IPS DF 6.9 (cell line): ENCODE data around the gene NSRP1.
"Not testable (repeated sequence)": the region's sequence is repeated elsewhere in the genome, so short reads cannot be mapped to it uniquely, and the experiment has no call there.

ENCODE experiments used
- DNase-seq: peaks from one replicate; pipeline ENCODE4 v3.0.0-alpha.2; 2013; ENCODE audit warnings: low read depth, low spot score
- H3K27ac ChIP-seq: one replicate; pipeline ENCODE4 v1.5.1; 2013; ENCODE audit warnings: low read length, control low read depth
- H3K27me3 ChIP-seq: 2 replicates; pipeline ENCODE4 v1.6.1; 2013; ENCODE audit warnings: mild to moderate bottlenecking, low read length; ENCODE audit not compliant: control insufficient read depth, insufficient read depth
- H3K36me3 ChIP-seq: 2 replicates; pipeline ENCODE4 v1.6.1; 2013; ENCODE audit warnings: low read length; ENCODE audit not compliant: control insufficient read depth, insufficient read depth
- H3K4me1 ChIP-seq: 2 replicates; pipeline ENCODE4 v1.6.1; 2013; ENCODE audit warnings: low read length; ENCODE audit not compliant: control insufficient read depth, insufficient read depth
- H3K4me3 ChIP-seq: 2 replicates; pipeline ENCODE4 v1.5.1; 2013; ENCODE audit warnings: mild to moderate bottlenecking, low read length
- H3K9me3 ChIP-seq: 2 replicates; pipeline ENCODE4 v1.6.1; 2013; ENCODE audit warnings: low read length, inconsistent platforms; ENCODE audit not compliant: control insufficient read depth, insufficient read depth
- WGBS: extraction: QIAGEN DNeasy Blood & Tissue Kit; methylation state at CpG from one replicate; pipeline ENCODE4 v1.1.7; 2013; ENCODE audit warnings: mixed read lengths, missing lambda C conversion rate; ENCODE audit not compliant: insufficient read length, insufficient coverage; 5-methylcytosine and 5-hydroxymethylcytosine counted together

Gene NSRP1

GRCh38 chr17:30174556-30174955, 57.9 kb downstream of the NSRP1 start:
- no CpG with 5 or more reads among the region's 1 CpG for WGBS
- no peak overlapping the region for H3K4me3 ChIP-seq
- no peak overlapping the region for H3K27ac ChIP-seq
- no peaks in the 10 kb centered on the region for H3K4me1 ChIP-seq
- no peaks in the 10 kb centered on the region for H3K36me3 ChIP-seq
- DNase-seq: no peak
- no peaks in the 10 kb centered on the region for H3K27me3 ChIP-seq
- no peaks in the 10 kb centered on the region for H3K9me3 ChIP-seq

- Histone ChIP-seq H3K9me3 (no peaks in the 10 kb centered on the region), H3K4me3 (no peak overlapping the region), H3K36me3 (peaks cover 9% of the 10 kb centered on the region; the same call in 1 of the 2 replicates), H3K27me3 (no peaks in the 10 kb centered on the region), H3K27ac (no peak overlapping the region), H3K4me1 (no peaks in the 10 kb centered on the region)
- no CpG with 5 or more reads among the region's 5 CpGs for WGBS
- no peak for DNase-seq
Observed at GRCh38 chr17:30176855-30177254, 60.2 kb downstream of the NSRP1 start.

- Histone ChIP-seq H3K36me3 (peaks cover 5% of the 10 kb centered on the region; the same call in 1 of the 2 replicates), H3K9me3 (no peaks in the 10 kb centered on the region), H3K4me3 (no peak overlapping the region), H3K27ac (no peak overlapping the region), H3K27me3 (no peaks in the 10 kb centered on the region), H3K4me1 (no peaks in the 10 kb centered on the region)
- DNase-seq: no peak
- no CpG with 5 or more reads among the region's 1 CpG for WGBS
Observed at GRCh38 chr17:30186761-30187160, 70.1 kb downstream of the NSRP1 start.

GRCh38 chr17:30187573-30187972, 71.0 kb downstream of the NSRP1 start:
- no peaks in the 10 kb centered on the region for H3K4me1 ChIP-seq
- H3K27ac ChIP-seq: no peak overlapping the region
- H3K27me3 ChIP-seq: no peaks in the 10 kb centered on the region
- WGBS: no CpG with 5 or more reads among the region's 2 CpGs
- no peaks in the 10 kb centered on the region for H3K9me3 ChIP-seq
- no peak for DNase-seq
- H3K4me3 ChIP-seq: no peak overlapping the region
- H3K36me3 ChIP-seq: peaks cover 5% of the 10 kb centered on the region; the same call in 1 of the 2 replicates

GRCh38 chr17:30188211-30188939, 71.8 kb downstream of the NSRP1 start:
- no peak overlapping the region for H3K27ac ChIP-seq
- H3K4me3 ChIP-seq: no peak overlapping the region
- no CpG with 5 or more reads among the region's 5 CpGs for WGBS
- no peaks in the 10 kb centered on the region for H3K4me1 ChIP-seq
- no peak for DNase-seq
- H3K27me3 ChIP-seq: no peaks in the 10 kb centered on the region
- peaks cover 5% of the 10 kb centered on the region; the same call in 1 of the 2 replicates for H3K36me3 ChIP-seq
- no peaks in the 10 kb centered on the region for H3K9me3 ChIP-seq

GRCh38 chr17:30191072-30191471, 74.5 kb downstream of the NSRP1 start:
- H3K27ac ChIP-seq: no peak overlapping the region
- no peak overlapping the region for H3K4me3 ChIP-seq
- H3K36me3 ChIP-seq: no peaks in the 10 kb centered on the region
- H3K9me3 ChIP-seq: no peaks in the 10 kb centered on the region
- DNase-seq: no peak
- no peaks in the 10 kb centered on the region for H3K4me1 ChIP-seq
- no peaks in the 10 kb centered on the region for H3K27me3 ChIP-seq
- no CpG with 5 or more reads among the region's 2 CpGs for WGBS

- no peak overlapping the region for H3K27ac ChIP-seq
- no peaks in the 10 kb centered on the region for H3K27me3 ChIP-seq
- no peaks in the 10 kb centered on the region for H3K36me3 ChIP-seq
- DNase-seq: no peak
- no CpG with 5 or more reads among the region's 3 CpGs for WGBS
- no peak overlapping the region for H3K4me3 ChIP-seq
- H3K4me1 ChIP-seq: no peaks in the 10 kb centered on the region
- H3K9me3 ChIP-seq: no peaks in the 10 kb centered on the region
Observed at GRCh38 chr17:30196504-30196903, 79.9 kb downstream of the NSRP1 start.

- Histone ChIP-seq H3K27ac (no peak overlapping the region), H3K4me1 (no peaks in the 10 kb centered on the region), H3K9me3 (no peaks in the 10 kb centered on the region), H3K4me3 (no peak overlapping the region), H3K36me3 (no peaks in the 10 kb centered on the region), H3K27me3 (no peaks in the 10 kb centered on the region)
- DNase-seq: no peak
- no CpG with 5 or more reads among the region's 4 CpGs for WGBS
Observed at GRCh38 chr17:30197416-30197815, 80.8 kb downstream of the NSRP1 start.

GRCh38 chr17:30199600-30199999, 83.0 kb downstream of the NSRP1 start:
- no peak for DNase-seq
- no peaks in the 10 kb centered on the region for H3K27me3 ChIP-seq
- H3K36me3 ChIP-seq: no peaks in the 10 kb centered on the region
- no peak overlapping the region for H3K4me3 ChIP-seq
- no peak overlapping the region for H3K27ac ChIP-seq
- no CpG with 5 or more reads among the region's 5 CpGs for WGBS
- no peaks in the 10 kb centered on the region for H3K4me1 ChIP-seq
- H3K9me3 ChIP-seq: no peaks in the 10 kb centered on the region

- H3K36me3 ChIP-seq: no peaks in the 10 kb centered on the region
- no peaks in the 10 kb centered on the region for H3K4me1 ChIP-seq
- no peaks in the 10 kb centered on the region for H3K27me3 ChIP-seq
- no peaks in the 10 kb centered on the region for H3K9me3 ChIP-seq
- no peak overlapping the region for H3K4me3 ChIP-seq
- no CpG with 5 or more reads among the region's 10 CpGs for WGBS
- no peak for DNase-seq
- H3K27ac ChIP-seq: no peak overlapping the region
Observed at GRCh38 chr17:30200106-30200505, 83.5 kb downstream of the NSRP1 start.

GRCh38 chr17:30200656-30201055, 84.0 kb downstream of the NSRP1 start:
- not testable (repeated sequence) for H3K27me3 ChIP-seq, H3K27ac ChIP-seq, H3K4me1 ChIP-seq, DNase-seq, H3K9me3 ChIP-seq, H3K36me3 ChIP-seq, H3K4me3 ChIP-seq
- WGBS: no CpG with 5 or more reads among the region's 9 CpGs
